CD1c-positive myeloid dendritic cell (primary cell): ENCODE measurements around the gene PTMA.
"Not testable (repeated sequence)": the region's sequence is repeated elsewhere in the genome, so short reads cannot be mapped to it uniquely, and the experiment has no call there.

Source experiments
- DNase-seq: peaks from one replicate; pipeline ENCODE4 v3.0.0-alpha.2; 2016; ENCODE audit errors: extremely low spot score

Gene PTMA

DNA sequence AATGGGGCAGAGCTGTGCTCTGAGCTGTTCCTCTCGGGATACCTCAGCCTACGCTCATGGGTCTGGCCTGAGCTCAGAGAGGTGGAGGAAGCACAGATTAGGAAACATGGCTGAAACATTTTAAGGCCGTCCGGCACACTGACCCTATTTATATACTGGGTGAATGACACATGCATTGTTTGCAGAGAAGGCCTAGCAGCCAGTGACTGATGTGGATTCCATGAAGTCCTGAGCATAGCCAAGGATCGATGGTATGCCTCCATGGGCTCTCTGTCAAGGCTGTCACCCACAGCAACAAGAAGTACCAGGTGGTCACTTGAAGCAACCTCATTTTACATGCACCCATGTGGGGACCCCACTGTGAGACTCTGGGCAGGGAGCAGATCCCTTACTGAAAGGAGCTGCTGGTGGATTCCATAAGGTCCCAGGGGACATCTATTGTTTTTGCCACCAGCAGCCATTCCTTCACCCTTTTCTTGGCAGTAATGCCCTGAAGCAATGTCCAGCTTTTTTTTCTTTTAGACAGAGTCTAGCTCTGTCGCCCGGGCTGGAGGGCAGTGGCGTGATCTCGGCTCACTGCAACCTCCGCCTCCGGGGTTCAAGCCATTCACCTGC is 8.4 kb downstream of the PTMA start:
- DNase-seq: peak; percentile 41

DNA sequence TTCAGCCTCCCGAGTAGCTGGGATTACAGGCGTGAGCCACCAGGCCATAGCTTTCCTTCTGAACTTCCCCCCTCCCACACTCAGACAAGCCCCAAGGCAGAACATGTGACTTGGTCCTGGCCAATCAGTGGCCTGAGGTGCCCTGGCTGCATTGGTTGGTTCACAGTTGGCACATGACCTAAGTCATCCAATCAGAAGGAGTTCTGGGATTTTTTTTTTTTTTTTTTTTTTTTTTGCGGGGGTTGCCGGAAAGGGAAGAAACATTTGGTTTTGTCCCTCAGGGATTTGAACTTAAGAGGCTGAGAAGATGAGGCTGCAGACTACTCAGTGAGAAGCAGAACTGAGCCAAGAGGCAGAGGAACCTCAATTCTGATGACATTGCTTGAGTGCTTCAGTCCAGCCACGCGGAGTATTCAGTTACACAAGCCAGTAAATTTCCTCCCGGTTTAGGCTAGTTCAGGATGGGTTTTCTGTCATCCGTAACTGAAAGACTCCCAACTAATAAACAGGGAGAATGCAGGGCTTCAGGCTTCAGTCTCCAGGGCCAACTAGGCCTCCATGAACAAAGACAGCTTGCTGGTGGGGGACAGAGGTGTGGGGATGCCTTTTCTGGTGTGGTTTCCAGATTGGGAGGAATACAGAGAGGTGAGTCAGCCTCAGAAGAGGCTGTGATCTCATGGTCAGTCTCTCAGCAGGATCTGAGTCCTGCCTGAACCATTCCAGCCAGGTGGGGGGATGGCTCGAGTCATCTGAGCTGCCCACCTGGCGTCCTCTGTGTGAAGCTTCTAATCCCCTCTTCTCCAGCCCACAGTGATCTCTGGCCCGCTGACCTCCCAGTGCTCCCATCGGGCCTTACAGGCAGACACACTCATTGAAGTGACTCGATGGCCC is 9.2 kb downstream of the PTMA start:
- DNase-seq: peak; percentile 94

DNA sequence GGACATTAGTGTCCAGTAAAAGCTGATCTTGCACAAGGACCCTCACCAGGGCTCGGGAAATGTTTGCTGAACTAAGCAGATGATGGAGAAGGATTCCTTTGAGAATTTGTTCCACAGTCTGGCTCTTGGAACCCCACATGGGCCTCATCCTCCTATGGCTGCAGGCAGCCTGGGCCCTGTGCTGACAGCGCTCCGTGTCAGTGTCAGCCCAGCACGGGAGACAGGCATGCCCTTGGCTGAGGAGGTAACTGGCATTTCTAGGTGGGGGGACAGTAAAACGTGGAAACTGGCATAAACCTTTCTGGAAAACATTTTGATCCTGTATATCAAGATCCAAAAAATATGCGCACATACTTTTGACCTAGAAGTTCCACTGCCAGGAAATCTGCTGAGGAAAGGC is 10.5 kb downstream of the PTMA start:
- DNase-seq: no peak

DNA sequence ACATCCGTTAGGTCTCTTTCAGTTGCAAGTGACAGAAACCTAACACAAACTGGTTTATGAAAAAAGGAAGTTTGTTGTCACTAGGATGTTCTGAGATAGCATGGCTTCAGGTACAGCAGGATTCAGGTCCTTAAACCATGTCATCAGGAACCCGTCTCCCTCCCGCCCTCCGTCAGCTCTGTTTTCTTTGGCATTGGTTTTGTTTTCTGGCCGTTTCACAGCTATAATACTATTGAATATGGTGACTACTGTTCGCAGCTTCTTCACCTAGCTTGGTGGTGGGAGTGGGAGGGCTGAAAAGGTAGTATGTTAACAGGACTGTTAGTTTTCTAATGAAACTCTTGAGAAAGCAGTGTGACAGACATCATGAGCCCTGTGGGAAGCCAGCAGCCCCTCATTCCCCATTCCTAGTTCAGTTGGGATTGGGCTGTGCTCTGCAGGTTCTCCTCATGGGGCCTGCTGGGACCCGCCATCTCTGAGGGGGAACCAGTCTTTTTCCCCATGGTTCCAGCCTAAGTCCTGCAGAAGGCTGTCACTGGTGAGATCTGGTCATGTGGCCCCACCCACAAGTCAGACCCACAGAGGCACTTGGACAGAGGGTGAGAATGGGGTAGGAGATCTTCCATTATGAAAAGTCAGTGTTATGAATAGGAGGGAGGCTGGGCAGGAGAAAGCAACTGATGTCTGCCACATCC is 12.1 kb downstream of the PTMA start:
- DNase-seq: no peak

DNA sequence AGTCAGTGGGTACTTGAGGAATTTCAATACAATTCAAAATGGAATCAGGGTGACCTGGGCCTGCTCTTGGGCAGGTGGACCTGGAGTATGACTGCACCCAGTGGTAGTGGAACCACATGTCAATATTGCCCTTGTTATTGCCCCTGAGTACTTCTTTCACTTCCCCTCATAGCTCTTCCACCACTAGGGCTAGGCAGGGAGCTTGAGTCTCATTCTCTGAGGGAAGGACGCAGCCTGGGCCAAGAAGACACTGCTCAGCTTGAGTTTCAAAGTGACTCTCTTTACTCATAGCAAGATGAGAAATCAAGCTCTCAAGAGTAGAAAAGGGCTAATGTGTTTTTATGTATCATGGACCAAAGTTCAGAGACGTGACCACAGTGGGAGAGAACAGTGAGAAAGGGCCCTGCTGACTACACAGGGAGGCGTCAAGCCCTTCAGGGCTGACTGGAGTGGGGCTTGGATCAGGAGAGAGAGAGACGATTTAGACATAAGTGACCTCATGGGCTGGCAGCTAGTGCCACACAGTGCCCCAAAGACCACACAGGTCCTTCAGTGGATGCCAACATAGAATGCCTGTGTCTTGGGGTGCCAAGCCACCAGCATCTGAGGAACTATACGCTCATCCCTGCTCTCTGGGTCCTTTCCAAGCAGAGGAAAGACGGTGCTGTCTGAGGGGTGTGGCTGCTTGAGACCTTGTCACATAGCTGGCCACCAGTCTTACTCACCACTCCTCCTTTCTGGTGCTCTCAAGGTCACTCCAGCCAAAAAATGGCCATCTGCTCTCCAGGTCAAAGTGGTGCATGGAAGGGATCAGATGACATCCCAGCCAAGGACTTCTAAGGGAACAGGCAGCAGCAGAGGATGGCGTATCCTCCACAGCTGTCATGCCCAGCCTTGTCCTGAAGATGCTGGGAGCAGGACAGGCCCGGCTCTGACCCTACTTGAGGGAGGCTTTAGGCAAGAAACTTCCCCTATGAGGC is 13.0 kb downstream of the PTMA start:
- DNase-seq: peak; percentile 58

DNA sequence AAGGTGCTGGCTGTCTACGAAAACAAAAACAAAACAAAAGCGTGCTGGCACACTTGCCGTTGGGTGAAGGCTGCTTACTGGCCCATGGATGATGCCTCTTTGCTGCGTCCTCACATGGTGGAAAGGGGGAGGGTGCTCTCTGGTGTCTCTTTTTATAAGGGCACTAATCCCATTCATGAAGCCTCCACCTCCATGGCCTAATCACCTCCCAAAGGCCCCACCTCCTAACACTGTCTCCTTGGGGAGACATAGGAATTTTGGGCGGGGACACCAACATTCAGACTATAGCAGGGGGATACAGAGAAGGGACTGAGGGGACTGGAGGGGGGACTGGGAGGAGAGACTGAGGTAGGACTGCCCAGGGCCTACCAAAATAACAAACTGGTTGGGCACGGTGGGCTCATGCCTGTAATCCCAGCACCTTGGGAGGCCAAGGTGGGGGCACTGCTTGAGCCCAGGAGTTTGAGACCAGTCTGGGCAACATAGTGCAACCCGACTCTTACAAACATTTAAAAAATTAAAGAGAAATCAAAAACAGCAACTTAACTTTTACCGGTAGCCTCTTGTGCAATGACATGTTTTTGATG is 14.5 kb downstream of the PTMA start:
- no peak for DNase-seq

DNA sequence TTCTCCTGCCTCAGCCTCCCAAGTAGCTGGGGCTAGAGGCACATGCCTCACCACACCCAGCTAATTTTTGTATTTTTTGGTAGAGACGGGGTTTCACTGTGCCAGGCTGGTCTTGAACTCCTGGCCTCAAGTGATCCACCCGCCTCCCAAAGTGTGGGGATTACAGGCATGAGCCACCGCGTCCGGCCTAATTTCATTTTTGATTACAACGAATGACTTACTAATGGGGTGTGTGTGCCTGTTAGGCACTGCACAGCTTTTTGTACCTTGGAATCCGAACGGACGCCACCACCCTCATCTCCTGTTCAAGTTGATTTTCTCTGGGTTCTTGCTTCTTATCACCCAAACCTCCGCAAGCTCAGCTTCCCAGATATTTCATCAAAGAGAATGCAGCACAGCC is 17.2 kb downstream of the PTMA start:
- DNase-seq: no peak

DNA sequence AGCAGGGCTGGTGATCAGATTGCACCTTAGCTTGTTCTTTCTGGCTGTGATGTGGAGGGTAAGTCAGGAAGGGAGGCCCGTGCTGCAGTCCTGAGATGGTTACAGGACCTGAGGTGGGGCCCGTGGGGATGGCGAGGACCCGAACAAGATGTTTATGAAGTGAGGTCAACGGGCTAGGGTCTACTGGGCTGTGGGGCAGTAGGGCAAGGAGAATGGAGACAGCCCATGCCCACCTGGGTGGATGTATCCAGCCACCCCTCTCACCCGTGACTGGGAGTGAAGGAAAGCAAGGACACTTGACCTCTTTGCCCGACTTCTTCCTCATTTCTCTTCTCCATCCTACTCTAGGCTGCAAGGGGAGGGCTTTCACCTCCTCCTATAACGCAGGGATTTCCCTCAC is 18.0 kb downstream of the PTMA start:
- no peak for DNase-seq

DNA sequence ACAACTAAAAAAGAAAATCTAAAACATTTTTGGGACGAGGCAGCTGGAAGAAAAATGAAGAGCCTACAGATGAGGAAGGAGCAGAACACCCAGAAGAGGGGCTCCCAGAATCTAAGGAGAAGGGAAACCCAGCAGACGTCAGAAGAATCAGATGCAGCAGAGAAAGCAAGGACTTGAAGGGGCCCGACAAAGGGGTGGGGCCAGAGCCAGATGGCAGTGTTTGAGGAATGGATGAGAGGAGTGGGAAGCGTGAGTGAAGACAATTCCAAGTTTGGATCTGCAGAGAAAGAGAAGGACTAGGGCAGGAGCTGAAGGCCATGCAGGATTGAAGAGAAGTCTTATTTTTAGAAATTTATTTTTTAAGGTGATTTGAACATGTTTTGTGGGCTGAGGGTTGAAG is 19.3 kb downstream of the PTMA start:
- no peak for DNase-seq

DNA sequence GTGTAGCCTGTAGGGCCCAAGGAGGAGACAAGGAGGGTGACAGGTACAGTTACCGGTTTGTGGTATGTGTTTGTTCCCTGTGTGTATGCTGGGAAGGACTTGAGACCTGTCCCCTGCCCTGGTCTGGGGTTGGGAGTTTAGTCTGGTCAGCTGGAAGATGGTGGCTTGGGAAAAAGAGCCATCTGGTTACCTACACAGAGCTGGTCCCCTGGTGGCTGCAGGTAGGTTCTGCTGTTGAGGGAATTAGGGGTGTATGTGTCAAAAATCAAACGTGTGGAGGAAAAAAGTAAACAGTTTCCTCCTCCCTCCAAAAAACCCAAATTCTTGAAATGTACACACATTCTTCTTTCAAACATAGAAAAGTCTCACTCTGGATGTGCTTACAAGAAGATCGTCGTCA is 24.3 kb downstream of the PTMA start:
- DNase-seq: no peak

DNA sequence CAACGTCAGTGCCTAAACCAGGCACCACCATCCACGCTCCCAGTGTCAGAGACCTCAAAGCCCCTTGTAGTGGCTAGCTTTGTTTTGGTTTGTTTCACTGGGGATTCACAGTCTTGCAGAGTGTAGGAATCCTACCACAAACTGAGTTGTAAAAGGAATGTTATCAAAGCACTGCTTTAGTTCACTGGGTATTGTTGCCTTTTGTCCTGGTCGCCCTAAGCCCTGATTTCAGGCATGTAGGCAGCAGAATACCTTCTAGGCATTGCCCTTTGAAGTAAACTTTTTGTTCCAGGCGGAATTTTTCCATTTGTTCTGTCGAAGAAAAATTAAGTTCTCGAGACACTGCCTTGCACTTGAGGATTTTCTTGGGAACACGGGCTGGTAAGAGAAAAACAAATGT is 29.4 kb downstream of the PTMA start:
- DNase-seq: no peak

DNA sequence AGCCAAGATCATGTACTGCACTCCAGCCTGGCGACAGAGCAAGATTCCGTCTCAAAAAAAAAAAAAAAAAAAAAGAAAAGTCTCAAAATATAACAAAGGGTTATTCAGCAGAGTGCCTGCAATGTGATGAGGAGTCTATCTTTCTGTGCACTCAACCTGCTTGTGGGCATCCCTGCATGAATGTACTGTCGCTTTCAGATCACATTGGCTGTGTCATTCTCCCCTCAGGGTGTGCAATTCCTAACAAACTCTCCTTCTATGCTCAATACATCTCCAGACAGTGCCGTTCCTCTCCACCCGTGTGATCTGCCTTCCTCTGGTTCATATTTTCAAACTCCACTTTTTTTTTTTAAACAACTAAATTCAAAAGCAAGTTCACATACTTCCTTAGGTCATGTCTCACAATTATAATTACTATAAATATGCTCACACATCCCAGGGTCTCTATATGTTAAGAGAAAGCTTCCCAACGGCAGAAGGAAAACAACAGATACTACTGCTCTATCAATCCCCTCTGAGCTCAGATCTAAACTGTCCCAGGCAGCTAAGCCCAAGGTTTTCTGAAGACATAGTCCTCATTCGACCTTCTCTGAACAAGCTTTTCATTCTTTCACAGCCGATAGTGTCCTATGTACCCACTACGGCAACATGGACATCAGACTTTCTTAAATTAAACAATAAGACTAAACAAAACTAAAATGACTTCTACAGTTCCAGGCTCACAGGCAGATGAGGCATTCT is 35.2 kb downstream of the PTMA start:
- DNase-seq: no peak

DNA sequence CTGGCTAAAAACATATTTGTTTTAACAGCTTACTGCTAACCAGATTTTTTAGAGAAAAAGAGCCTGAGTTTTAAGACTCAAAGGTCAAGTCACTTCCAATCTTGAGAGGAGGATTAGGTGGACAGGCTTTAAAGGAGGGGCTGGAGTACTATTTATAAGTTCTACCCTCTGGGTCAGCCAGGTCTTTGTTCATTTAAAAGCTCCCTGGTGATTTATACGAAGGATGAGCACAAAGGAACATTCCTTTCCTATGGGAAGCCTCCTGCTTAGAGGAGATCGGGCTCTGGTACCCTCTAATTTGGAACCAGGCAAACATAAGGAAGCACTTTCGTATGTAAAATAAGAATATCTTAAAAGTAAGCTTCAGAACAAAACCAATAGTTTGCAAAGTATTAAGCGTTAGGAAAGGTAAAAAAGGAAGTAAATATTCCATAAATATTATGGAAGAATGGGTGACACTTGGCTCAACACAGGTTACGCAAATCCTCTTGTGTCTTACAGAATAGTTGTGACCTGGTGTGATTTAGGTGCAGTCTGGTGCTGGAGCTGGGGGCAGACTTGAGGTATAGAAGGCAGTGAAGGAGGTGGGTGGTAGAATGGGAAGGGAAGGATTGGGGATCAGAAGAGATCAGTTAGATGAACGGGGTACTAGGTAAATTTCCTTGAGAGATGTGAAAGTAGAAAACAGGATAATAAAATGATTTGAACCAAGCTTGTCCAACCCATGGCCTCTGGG is 37.1 kb downstream of the PTMA start:
- no peak for DNase-seq

DNA sequence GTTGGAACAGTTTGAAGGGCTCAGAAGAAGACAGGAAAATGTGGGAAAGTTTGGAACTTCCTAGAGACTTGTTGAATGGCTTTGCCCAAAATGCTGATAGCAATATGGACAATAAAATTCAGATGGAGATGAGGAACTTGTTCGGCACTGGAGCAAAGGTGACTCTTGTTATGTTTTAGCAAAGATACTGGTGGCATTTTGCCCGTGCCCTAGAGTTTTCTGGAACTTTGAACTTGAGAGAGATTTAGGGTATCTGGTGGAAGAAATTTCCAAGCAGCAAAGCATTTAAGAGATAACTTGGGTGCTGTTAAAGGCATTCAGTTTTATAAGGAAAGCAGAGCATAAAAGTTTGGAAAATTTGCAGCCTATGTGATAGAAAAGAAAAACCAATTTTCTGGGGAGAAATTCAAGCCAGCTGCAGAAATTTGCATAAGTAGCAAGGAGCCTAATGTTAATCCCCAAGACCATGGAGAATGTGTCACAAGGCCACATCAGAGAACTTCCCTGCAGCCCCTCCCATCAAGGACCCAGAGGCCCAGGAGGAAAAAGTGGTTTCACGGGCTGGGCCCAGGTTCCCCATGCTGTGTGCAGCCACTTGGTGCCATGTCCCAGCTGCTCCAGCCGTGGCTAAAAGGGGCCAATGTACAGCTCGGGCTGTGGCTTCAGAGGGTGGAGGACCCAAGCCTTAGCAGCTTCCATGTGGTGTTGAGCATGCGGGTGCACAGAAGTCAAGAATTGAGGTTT is 40.0 kb downstream of the PTMA start:
- DNase-seq: not testable (repeated sequence)

DNA sequence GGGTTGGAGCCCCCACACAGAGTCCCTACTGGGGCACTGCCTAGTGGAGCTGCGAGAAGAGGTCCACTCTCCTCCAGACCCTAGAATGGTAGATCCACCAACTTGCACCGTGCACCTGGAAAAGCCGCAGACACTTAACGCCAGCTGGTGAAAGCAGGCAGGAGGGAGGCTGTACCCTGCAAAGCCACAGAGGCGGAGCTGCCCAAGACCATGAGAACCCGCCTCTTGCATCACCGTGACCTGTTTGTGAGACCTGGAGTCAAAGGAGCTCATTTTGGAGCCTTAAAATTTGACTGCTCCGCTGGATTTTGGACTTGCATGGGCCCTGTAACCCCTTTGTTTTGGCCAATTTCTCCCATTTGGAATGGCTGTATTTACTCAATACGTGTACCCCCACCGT is 40.7 kb downstream of the PTMA start:
- not testable (repeated sequence) for DNase-seq

DNA sequence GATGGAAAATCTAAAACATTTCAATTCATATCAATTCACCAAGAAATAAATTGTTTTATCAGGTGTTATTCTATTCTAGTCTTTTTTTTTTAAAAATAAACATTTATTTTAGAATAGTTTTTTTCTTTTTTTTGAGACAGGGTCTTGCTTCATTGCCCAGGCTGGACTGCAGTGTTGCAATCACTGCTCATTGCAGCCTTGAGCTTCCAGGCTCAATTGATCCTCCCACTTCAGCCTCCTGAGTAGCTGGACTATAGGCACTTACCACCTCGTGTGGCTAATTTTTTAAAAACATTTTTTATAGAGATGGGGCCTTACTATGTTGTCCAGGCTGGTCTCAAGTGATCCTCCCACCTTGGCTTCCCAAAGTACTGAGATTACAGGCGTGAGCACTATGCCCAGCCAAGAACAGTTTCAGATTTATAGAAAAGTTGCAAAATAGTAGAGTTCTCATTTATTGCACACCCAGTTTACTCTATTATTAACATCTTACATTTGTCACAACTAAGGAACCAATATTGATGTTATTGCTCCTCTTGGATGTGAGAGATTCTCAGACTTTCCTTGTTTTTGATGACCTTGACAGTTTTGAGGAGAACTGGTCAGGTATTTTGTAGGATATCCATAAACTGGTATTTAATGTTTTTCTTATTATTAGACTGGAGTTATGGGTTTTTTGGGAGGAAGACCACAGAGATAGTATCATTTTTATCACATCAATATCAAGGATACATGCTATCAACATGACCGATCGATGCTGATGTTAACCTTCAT is 42.9 kb downstream of the PTMA start:
- no peak for DNase-seq

DNA sequence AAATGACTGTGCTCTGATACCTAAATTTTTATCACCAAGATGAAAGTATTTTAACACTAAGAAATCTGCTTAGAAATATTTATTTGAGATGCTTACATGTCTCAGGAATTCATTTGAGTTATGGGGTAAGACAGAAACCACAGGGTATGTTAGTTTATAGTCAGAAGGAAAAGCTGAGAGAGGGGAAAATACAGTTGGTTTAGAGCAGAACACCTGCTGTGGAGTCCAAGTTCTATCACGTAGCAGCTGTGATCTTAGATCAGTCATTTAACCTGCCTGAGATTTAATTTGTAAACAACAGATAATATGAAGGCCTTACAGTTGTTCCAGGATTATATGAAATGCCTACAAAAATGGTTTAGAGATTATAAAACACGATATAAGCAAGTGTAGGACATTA is 43.7 kb downstream of the PTMA start:
- DNase-seq: no peak

DNA sequence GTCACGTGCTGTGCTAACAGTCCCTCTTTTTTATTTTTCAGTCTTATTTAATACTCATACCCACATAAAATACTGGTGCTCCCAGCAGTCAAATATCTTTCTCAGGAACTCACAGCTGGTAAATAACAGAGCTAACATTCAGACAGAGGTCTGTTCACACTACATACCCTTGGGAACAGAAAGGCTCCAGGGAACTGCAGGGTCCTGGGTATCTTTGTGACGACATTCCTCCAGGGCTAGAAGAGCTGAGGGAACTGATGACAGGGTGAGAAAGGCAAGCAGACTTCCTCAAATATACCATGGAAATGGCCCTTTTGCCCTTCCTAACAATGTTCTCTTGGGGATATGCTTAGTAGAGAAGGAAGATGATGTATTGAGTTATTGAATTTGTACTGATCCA is 53.4 kb downstream of the PTMA start:
- DNase-seq: no peak
